Activated CD8-positive, alpha-beta memory T cell treated with anti-CD3 and anti-CD28 coated beads, Interleukin-2, amount 50 U/mL, for 24 hours (primary cell): ENCODE results near the gene CELF4.

Experiments used
- DNase-seq: peaks from one replicate; pipeline ENCODE4 v3.0.0-alpha.2; 2020; ENCODE audit errors: extremely low read depth

The CELF4 gene

DNA sequence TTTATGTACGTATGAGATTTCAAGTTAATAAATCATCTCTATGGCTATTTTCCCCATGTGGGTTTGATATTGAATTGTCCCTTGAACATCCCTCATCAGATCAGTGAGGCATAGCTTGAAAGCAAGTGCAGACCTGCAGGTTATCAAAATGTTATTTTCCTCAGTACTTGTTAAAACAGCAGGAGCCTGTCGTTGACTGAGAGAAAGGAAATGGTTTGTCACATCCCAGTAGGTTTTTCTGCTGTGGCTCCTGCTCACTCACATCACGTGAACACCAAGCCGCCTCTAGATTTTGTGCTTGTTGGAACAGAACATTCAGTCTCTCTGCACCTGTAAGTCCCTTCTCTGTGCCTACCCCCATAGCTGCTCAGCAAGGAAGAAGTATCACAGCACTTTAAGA, 340.3 kb downstream of the CELF4 start:
- DNase-seq: no peak

DNA sequence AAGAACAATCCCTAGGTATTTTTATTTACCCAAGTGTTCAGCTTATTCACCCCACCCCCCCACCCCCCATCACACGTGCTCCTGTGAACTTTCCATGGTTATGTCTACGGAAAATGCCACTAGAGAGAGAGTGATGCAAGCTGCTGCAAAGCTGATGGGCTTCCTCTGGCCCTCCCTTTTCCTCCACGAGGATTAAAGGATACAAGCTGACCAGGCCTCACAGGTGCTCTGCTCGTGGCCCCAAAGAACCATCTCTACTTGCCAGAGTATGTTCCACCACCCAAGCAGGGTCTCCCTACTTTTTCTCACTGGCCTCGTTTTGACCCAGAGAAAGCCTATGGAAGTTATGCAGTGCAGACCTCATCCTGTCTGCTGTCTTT, 342.6 kb downstream of the CELF4 start:
- no peak for DNase-seq

GRCh38 chr18:37222354-37222998, 343.1 kb downstream of the CELF4 start:
- DNase-seq: no peak

DNA sequence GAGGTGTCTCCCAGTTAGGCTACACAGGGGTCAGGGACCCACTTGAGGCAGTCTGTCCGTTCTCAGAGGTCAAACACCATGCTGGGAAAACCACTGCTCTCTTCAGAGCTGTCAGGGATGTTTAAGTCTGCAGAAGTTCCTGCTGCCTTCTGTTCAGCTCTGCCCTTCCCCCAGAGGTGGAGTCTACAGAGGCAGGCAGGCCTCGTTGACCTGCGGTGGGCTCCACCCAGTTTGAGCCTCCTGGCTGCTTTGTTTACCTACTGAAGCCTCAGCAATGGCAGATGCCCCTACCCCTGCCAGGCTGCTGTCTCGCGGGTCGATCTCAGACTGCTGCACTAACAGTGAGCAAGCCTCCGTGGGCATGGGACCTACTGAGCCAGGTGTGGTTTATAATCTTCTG, 346.3 kb downstream of the CELF4 start:
- DNase-seq: no peak

DNA sequence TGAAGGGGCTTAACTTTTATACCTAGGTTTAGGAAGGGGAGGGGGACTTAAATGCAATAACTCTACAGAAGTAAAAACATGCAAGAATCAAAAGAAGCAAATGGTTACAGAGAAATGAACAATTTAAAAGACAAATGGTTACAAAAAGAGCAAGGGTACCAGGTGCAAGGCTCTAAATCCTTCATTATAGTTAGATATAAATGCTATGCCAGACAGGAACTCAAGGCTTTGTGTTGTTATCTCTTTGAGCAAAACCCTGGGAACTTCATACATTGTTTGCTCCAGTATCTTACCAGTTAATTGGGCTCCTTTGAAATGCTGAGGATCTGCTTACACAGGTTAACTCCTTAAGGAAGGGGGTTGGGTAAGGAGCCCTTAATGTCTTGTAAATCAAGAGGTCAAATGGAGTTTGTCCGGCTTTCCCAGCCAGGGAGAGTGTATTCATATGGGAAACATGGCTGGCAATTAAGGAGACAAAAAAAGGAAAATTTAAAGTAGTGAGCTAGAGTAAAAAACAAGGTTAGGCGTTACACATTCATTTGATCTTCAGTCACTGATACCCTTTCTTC, 347.5 kb downstream of the CELF4 start:
- no peak for DNase-seq

- DNase-seq: no peak
Measured at GRCh38 chr18:37210781-37211180, 354.8 kb downstream of the CELF4 start.

- no peak for DNase-seq
Measured at GRCh38 chr18:37207343-37207742, 358.3 kb downstream of the CELF4 start.

- no peak for DNase-seq
Measured at GRCh38 chr18:37199741-37200140, 365.9 kb downstream of the CELF4 start.
